Measurements from ENCODE around the gene KAT7.

GRCh38 chr17:49829026-49829425 is 40.5 kb downstream of the KAT7 start:
- TF ChIP-seq CTCF (IDR thresholded peaks at IDR 0.05) (no peak), POLR2A (IDR thresholded peaks at IDR 0.05) (no peak)
